Tibial nerve (tissue), 4 donors: ENCODE measurements around the gene OPCML.

ENCODE experiments used
- EP300 ChIP-seq, 2 donors: sonication (generic); formaldehyde crosslinking; IDR thresholded peaks; one replicate each; pipeline ENCODE4 v1.6.1; 2017; ENCODE audit warnings: antibody characterized with exemption in 2 of 2, mild to moderate bottlenecking in 1 of 2
- POLR2A ChIP-seq, 2 donors: fragments of 450-650 bp; IDR thresholded peaks; one replicate each; pipeline ENCODE4 v1.6.1; 2017; ENCODE audit warnings: antibody characterized with exemption in 2 of 2, mild to moderate bottlenecking in 2 of 2, moderate library complexity in 2 of 2
- TF ChIP-seq, protein P1 (sequence below), 5 experiments: fragments of 200-600 bp in 3 of 5; fragments of 450-650 bp in 2 of 5; sonication (generic) in 3 of 5; IDR thresholded peaks; one replicate each; pipeline ENCODE4 v1.5.1; 2016 to 2019; ENCODE audit warnings: antibody characterized with exemption in 5 of 5, mild to moderate bottlenecking in 3 of 5, moderate library complexity in 2 of 5

DNA sequence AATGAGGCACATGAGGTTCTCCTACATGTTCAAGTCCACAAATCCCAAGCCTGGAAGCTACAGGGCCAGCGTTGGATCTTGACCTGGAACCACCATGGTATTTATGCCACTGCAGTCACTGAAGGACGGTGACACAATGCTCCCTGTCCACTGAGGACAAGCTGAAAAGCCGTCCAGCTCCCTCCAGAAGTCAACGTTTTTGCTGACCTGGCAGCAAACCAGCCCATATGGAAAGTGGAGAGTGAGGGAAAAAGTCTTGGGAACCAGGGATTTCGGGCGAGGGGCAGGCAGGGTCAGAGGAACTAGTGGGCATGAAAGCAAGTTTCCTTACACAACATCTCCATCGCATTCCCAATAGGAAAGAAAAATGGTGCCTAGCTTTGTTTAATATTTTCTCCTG is 33.3 kb downstream of the OPCML start:
- TF ChIP-seq, protein P1, sequence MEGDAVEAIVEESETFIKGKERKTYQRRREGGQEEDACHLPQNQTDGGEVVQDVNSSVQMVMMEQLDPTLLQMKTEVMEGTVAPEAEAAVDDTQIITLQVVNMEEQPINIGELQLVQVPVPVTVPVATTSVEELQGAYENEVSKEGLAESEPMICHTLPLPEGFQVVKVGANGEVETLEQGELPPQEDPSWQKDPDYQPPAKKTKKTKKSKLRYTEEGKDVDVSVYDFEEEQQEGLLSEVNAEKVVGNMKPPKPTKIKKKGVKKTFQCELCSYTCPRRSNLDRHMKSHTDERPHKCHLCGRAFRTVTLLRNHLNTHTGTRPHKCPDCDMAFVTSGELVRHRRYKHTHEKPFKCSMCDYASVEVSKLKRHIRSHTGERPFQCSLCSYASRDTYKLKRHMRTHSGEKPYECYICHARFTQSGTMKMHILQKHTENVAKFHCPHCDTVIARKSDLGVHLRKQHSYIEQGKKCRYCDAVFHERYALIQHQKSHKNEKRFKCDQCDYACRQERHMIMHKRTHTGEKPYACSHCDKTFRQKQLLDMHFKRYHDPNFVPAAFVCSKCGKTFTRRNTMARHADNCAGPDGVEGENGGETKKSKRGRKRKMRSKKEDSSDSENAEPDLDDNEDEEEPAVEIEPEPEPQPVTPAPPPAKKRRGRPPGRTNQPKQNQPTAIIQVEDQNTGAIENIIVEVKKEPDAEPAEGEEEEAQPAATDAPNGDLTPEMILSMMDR (IDR thresholded peaks at IDR 0.05) = no peak
- TF ChIP-seq EP300 (IDR thresholded peaks at IDR 0.05) = no peak
- no peak for TF ChIP-seq POLR2A (IDR thresholded peaks at IDR 0.05)
